Measurements from ENCODE around the gene TP53INP2. TPM values are rescaled to one million over a fixed set of nuclear protein-coding genes. Genes with fewer than 3 reads are reported as not detected.

Gene TP53INP2
- total and polyA plus RNA-seq, 2 of the 13 experiments (the other 11 are each of a cell fraction or from before 2014, with no cell fraction given), result 5.2 to 18.8 TPM

DNA sequence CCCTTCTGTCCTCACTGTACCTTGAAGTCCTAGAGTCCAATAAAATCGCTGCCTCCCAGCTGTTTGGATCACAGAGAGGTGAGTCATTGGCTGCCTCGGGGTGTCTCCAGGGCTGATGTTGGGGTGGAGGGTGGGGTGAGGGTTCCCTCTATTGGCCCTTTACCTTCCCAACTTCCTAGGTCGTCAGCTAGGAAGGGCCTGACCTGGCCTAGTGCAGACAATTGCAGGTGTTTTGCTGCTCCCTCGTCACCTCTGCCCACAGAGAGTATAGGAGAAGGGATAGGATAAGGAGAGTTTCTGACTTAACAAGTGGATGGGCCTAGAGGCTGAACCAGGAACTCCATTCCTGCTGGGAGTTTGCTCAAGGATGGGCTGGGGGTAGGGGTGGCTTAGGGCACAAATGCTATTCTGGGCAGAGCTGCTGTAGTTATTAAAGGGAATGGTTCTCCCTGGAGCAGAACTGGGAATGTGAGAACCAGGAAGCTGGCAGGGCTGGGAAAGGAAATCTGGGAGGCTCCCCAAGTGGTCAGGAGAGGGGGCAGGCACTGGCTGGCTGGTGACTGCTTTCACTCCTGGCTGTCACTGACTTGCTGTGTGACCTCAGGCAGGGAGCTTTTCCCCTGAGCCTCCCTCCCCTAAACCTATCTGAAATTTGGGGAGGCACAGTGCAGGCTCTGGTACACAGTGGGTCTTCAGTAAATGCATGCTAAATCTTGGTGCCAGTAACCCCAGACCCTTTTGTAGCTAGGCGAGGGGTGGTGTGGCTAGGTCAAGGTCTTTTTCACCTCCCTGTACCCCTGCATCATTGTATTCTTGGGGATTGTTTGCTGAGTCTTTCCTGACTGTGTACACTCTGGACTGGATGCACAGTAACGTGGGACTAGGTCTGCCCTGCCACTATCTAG is 1.5 kb downstream of the TP53INP2 start:
- H3K79me2 ChIP-seq (ENCODE audit: insufficient read depth, low read length), result peaks cover 15% of the 10 kb centered on the region
- no TSS peak for BruUV-seq (replicated peaks)
- H3K9ac ChIP-seq (ENCODE audit: insufficient read depth, low read depth, low read length), result peak overlapping the region; percentile 96
- ATAC-seq (peak; percentile 17), DNase-seq (ENCODE audit: low spot score) (peak; percentile 73), FAIRE-seq (no peak)
- in situ Hi-C loops (cut with HindIII; ENCODE audit: extremely low pct_ligation_motif_present, low pct_unique_long_range_greater_than_20kb) (loop anchor here (10.0 kb wide), 1 partner anchor 401 kb away; the partner anchor contains the start of gene AHCY), intact Hi-C loops (cut with micrococcal nuclease; ENCODE audit: unreplicated experiment) (loop anchor here (5.0 to 10.0 kb wide), 3 partner anchors 59 to 168 kb away; no protein-coding TSS in a partner anchor)
- ChIA-PET POLR2A (interaction anchor here (0.9 to 7.9 kb wide), 11 partner anchors 13 to 189 kb away, joined by 3 to 168 read pairs (median 7); partner anchors contain the start of genes DYNLRB1 and PIGU), CTCF (ENCODE audit: low intra/inter-chr PET ratio, low total read pairs) (no interaction called here)
- 6% methylated on average over 6 of the region's 6 CpGs for WGBS (ENCODE audit: low lambda C conversion rate)
- no peaks in the 10 kb centered on the region; a peak in 1 of 5 replicates for H3K27me3 ChIP-seq (ENCODE audit: control insufficient read depth in 1 of 2, insufficient read depth in 2 of 2, low read length in 2 of 2)
- H3K27ac ChIP-seq (ENCODE audit: extremely low read length, insufficient read depth, low read length), result peak overlapping the region; percentile 92
- H3K36me3 ChIP-seq (replicated peaks in 1 of 2; ENCODE audit: control insufficient read depth in 1 of 2, insufficient read depth in 2 of 2, low read length in 2 of 2), result no peaks in the 10 kb centered on the region; a peak in 2 of 5 replicates
- no peaks in the 10 kb centered on the region for H4K20me1 ChIP-seq (ENCODE audit: insufficient read depth, low read length)
- no peak overlapping the region for H2AFZ ChIP-seq (ENCODE audit: low read length)
- peak overlapping the region; percentile 82 to 98 (median 84) for H3K4me3 ChIP-seq (replicated peaks in 1 of 3; ENCODE audit: insufficient read depth in 1 of 3, low read depth in 2 of 3, low read length in 3 of 3)
- H3K4me2 ChIP-seq (ENCODE audit: low read depth, low read length), result peak overlapping the region; percentile 97
- no peaks in the 10 kb centered on the region for H3K9me3 ChIP-seq (ENCODE audit: low read length)
- peaks cover 67% of the 10 kb centered on the region for H3K4me1 ChIP-seq (ENCODE audit: insufficient read depth, low read length)
- no peak for TF ChIP-seq LCORL (IDR thresholded peaks at IDR 0.05)
- TF ChIP-seq LCORL (CRISPR knock-in tag; IDR thresholded peaks at IDR 0.05), result peak; percentile 71
- TF ChIP-seq ZMYM4 (CRISPR knock-in tag; IDR thresholded peaks at IDR 0.05), result 0 out of 2 replicates have a peak, but pooled peaks have one; percentile 38
- TF ChIP-seq, protein P1, sequence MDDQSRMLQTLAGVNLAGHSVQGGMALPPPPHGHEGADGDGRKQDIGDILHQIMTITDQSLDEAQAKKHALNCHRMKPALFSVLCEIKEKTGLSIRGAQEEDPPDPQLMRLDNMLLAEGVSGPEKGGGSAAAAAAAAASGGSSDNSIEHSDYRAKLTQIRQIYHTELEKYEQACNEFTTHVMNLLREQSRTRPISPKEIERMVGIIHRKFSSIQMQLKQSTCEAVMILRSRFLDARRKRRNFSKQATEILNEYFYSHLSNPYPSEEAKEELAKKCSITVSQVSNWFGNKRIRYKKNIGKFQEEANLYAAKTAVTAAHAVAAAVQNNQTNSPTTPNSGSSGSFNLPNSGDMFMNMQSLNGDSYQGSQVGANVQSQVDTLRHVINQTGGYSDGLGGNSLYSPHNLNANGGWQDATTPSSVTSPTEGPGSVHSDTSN (CRISPR knock-in tag; IDR thresholded peaks at IDR 0.05; ENCODE audit: borderline replicate concordance), result no peak
- no peak for TF ChIP-seq ZNF674 (CRISPR knock-in tag; IDR thresholded peaks at IDR 0.05; ENCODE audit: low read depth)
- TF ChIP-seq NR2F1 (CRISPR knock-in tag; IDR thresholded peaks at IDR 0.05), result peak in 1 of 2 experiments; percentile 50; a peak in 1 of 4 replicates
- TF ChIP-seq, protein P2, sequence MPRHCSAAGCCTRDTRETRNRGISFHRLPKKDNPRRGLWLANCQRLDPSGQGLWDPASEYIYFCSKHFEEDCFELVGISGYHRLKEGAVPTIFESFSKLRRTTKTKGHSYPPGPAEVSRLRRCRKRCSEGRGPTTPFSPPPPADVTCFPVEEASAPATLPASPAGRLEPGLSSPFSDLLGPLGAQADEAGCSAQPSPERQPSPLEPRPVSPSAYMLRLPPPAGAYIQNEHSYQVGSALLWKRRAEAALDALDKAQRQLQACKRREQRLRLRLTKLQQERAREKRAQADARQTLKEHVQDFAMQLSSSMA (CRISPR knock-in tag; IDR thresholded peaks at IDR 0.05), result 0 out of 2 replicates have a peak, but pooled peaks have one; percentile 18
- peak; percentile 78 for TF ChIP-seq RARA (CRISPR knock-in tag; IDR thresholded peaks at IDR 0.05)
- TF ChIP-seq, protein P3, sequence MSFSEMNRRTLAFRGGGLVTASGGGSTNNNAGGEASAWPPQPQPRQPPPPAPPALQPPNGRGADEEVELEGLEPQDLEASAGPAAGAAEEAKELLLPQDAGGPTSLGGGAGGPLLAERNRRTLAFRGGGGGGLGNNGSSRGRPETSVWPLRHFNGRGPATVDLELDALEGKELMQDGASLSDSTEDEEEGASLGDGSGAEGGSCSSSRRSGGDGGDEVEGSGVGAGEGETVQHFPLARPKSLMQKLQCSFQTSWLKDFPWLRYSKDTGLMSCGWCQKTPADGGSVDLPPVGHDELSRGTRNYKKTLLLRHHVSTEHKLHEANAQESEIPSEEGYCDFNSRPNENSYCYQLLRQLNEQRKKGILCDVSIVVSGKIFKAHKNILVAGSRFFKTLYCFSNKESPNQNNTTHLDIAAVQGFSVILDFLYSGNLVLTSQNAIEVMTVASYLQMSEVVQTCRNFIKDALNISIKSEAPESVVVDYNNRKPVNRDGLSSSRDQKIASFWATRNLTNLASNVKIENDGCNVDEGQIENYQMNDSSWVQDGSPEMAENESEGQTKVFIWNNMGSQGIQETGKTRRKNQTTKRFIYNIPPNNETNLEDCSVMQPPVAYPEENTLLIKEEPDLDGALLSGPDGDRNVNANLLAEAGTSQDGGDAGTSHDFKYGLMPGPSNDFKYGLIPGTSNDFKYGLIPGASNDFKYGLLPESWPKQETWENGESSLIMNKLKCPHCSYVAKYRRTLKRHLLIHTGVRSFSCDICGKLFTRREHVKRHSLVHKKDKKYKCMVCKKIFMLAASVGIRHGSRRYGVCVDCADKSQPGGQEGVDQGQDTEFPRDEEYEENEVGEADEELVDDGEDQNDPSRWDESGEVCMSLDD (CRISPR knock-in tag; IDR thresholded peaks at IDR 0.05; ENCODE audit: borderline replicate concordance), result peak; percentile 85
- no peak for TF ChIP-seq ZNF143 (CRISPR knock-in tag; IDR thresholded peaks at IDR 0.05)
- TF ChIP-seq, protein P4, sequence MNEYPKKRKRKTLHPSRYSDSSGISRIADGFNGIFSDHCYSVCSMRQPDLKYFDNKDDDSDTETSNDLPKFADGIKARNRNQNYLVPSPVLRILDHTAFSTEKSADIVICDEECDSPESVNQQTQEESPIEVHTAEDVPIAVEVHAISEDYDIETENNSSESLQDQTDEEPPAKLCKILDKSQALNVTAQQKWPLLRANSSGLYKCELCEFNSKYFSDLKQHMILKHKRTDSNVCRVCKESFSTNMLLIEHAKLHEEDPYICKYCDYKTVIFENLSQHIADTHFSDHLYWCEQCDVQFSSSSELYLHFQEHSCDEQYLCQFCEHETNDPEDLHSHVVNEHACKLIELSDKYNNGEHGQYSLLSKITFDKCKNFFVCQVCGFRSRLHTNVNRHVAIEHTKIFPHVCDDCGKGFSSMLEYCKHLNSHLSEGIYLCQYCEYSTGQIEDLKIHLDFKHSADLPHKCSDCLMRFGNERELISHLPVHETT (CRISPR knock-in tag; conservative IDR thresholded peaks at IDR 0.05), result 0 out of 2 replicates have a peak, but pooled peaks have one; percentile 63
- TF ChIP-seq ZBTB20 (CRISPR knock-in tag; IDR thresholded peaks at IDR 0.05; ENCODE audit: borderline replicate concordance, low read depth), result no peak
